Adipocyte (in vitro differentiated cells): ENCODE data around the gene KCTD12.

ENCODE experiments used
- DNase-seq: peaks from one replicate; pipeline ENCODE4 v3.0.0-alpha.2; 2015; ENCODE audit warnings: low read depth
- H3K27me3 ChIP-seq: replicated peaks from 2 replicates; pipeline ENCODE4 v1.7.0; 2013; ENCODE audit warnings: mild to moderate bottlenecking, low read length, moderate library complexity; ENCODE audit not compliant: control insufficient read depth, insufficient read depth
- H3K36me3 ChIP-seq: 2 replicates; pipeline ENCODE4 v1.7.0; 2013; ENCODE audit warnings: low read length, mild to moderate bottlenecking, moderate library complexity; ENCODE audit not compliant: control insufficient read depth, insufficient read depth, severe bottlenecking
- H3K4me1 ChIP-seq: 2 replicates; pipeline ENCODE4 v1.7.0; 2013; ENCODE audit warnings: mild to moderate bottlenecking, low read length, moderate library complexity; ENCODE audit not compliant: control insufficient read depth, insufficient read depth
- H3K4me3 ChIP-seq: 2 replicates; pipeline ENCODE4 v1.7.0; 2013; ENCODE audit warnings: mild to moderate bottlenecking, low read length, moderate library complexity
- H3K9ac ChIP-seq: 2 replicates; pipeline ENCODE4 v1.7.0; 2013; ENCODE audit warnings: mild to moderate bottlenecking, low read length, moderate library complexity
- H3K9me3 ChIP-seq: 2 replicates; pipeline ENCODE4 v1.7.0; 2013; ENCODE audit warnings: mild to moderate bottlenecking, low read length, moderate library complexity; ENCODE audit not compliant: control insufficient read depth

KCTD12 gene

GRCh38 chr13:76874479-76874878 is 11.7 kb downstream of the KCTD12 start:
- peaks cover 5% of the 10 kb centered on the region for H3K4me1 ChIP-seq
- H3K36me3 ChIP-seq, result no peaks in the 10 kb centered on the region
- no peaks in the 10 kb centered on the region for H3K9me3 ChIP-seq
- no peaks in the 10 kb centered on the region for H3K27me3 ChIP-seq
- no peak for DNase-seq
- no peak overlapping the region for H3K4me3 ChIP-seq
- no peak overlapping the region for H3K9ac ChIP-seq

- H3K9ac ChIP-seq, result no peak overlapping the region
- H3K36me3 ChIP-seq, result no peaks in the 10 kb centered on the region
- H3K9me3 ChIP-seq, result no peaks in the 10 kb centered on the region
- no peaks in the 10 kb centered on the region for H3K4me1 ChIP-seq
- DNase-seq, result no peak
- no peak overlapping the region for H3K4me3 ChIP-seq
- no peaks in the 10 kb centered on the region for H3K27me3 ChIP-seq
Measured at GRCh38 chr13:76873445-76873844, 12.8 kb downstream of the KCTD12 start.

- Histone ChIP-seq H3K9me3 (no peaks in the 10 kb centered on the region), H3K27me3 (no peaks in the 10 kb centered on the region), H3K9ac (no peak overlapping the region), H3K36me3 (no peaks in the 10 kb centered on the region), H3K4me1 (no peaks in the 10 kb centered on the region), H3K4me3 (no peak overlapping the region)
- no peak for DNase-seq
Measured at GRCh38 chr13:76872675-76873074, 13.5 kb downstream of the KCTD12 start.

- Histone ChIP-seq H3K36me3 (no peaks in the 10 kb centered on the region), H3K4me1 (no peaks in the 10 kb centered on the region), H3K4me3 (no peak overlapping the region), H3K9me3 (no peaks in the 10 kb centered on the region), H3K27me3 (no peaks in the 10 kb centered on the region), H3K9ac (no peak overlapping the region)
- peak; percentile 35 for DNase-seq
Measured at GRCh38 chr13:76871432-76871831, 14.8 kb downstream of the KCTD12 start.

- H3K4me3 ChIP-seq, result no peak overlapping the region
- H3K4me1 ChIP-seq, result peaks cover 8% of the 10 kb centered on the region
- H3K9ac ChIP-seq, result no peak overlapping the region
- no peaks in the 10 kb centered on the region for H3K27me3 ChIP-seq
- DNase-seq, result no peak
- H3K36me3 ChIP-seq, result no peaks in the 10 kb centered on the region
- no peaks in the 10 kb centered on the region for H3K9me3 ChIP-seq
Measured at GRCh38 chr13:76868371-76868770, 17.8 kb downstream of the KCTD12 start.

GRCh38 chr13:76865996-76866503 is 20.2 kb downstream of the KCTD12 start:
- DNase-seq, result no peak
- no peak overlapping the region for H3K4me3 ChIP-seq

GRCh38 chr13:76865109-76865508 is 21.1 kb downstream of the KCTD12 start:
- no peaks in the 10 kb centered on the region for H3K9me3 ChIP-seq
- no peak overlapping the region for H3K9ac ChIP-seq
- no peaks in the 10 kb centered on the region for H3K27me3 ChIP-seq
- DNase-seq, result no peak
- no peak overlapping the region for H3K4me3 ChIP-seq
- peaks cover 28% of the 10 kb centered on the region for H3K4me1 ChIP-seq
- no peaks in the 10 kb centered on the region for H3K36me3 ChIP-seq

More at GRCh38 chr13:76865996-76866503, 20.2 kb downstream of the KCTD12 start:
- Histone ChIP-seq H3K4me1 (peaks cover 18% of the 10 kb centered on the region), H3K9ac (no peak overlapping the region), H3K9me3 (no peaks in the 10 kb centered on the region), H3K27me3 (no peaks in the 10 kb centered on the region), H3K36me3 (no peaks in the 10 kb centered on the region)

GRCh38 chr13:76864259-76864658 is 21.9 kb downstream of the KCTD12 start:
- Histone ChIP-seq H3K36me3 (no peaks in the 10 kb centered on the region), H3K4me3 (no peak overlapping the region), H3K27me3 (no peaks in the 10 kb centered on the region), H3K9ac (no peak overlapping the region), H3K9me3 (peaks cover 2% of the 10 kb centered on the region), H3K4me1 (peaks cover 28% of the 10 kb centered on the region)
- DNase-seq, result no peak

- Histone ChIP-seq H3K27me3 (no peaks in the 10 kb centered on the region), H3K4me3 (no peak overlapping the region), H3K9me3 (peaks cover 2% of the 10 kb centered on the region), H3K4me1 (peaks cover 28% of the 10 kb centered on the region), H3K36me3 (no peaks in the 10 kb centered on the region), H3K9ac (no peak overlapping the region)
- DNase-seq, result no peak
Measured at GRCh38 chr13:76863022-76863421, 23.2 kb downstream of the KCTD12 start.

GRCh38 chr13:76861859-76862258 is 24.3 kb downstream of the KCTD12 start:
- H3K9ac ChIP-seq, result no peak overlapping the region
- no peak for DNase-seq
- H3K9me3 ChIP-seq, result peaks cover 2% of the 10 kb centered on the region
- no peak overlapping the region for H3K4me3 ChIP-seq
- H3K27me3 ChIP-seq, result no peaks in the 10 kb centered on the region
- H3K4me1 ChIP-seq, result peaks cover 28% of the 10 kb centered on the region
- H3K36me3 ChIP-seq, result no peaks in the 10 kb centered on the region

- H3K9ac ChIP-seq, result no peak overlapping the region
- peaks cover 2% of the 10 kb centered on the region for H3K9me3 ChIP-seq
- H3K36me3 ChIP-seq, result no peaks in the 10 kb centered on the region
- no peak for DNase-seq
- H3K27me3 ChIP-seq, result no peaks in the 10 kb centered on the region
- H3K4me1 ChIP-seq, result peaks cover 37% of the 10 kb centered on the region
- H3K4me3 ChIP-seq, result no peak overlapping the region
Measured at GRCh38 chr13:76860706-76861105, 25.5 kb downstream of the KCTD12 start.

GRCh38 chr13:76854894-76855293 is 31.3 kb downstream of the KCTD12 start:
- Histone ChIP-seq H3K36me3 (no peaks in the 10 kb centered on the region), H3K4me1 (peaks cover 43% of the 10 kb centered on the region), H3K4me3 (peak overlapping the region; percentile 3), H3K27me3 (no peaks in the 10 kb centered on the region), H3K9me3 (peaks cover 2% of the 10 kb centered on the region), H3K9ac (peak overlapping the region; percentile 43)
- DNase-seq, result peak; percentile 63
